GM18873 (cell line): ENCODE data around the gene GADD45GIP1.
"Not testable (repeated sequence)": the region's sequence is repeated elsewhere in the genome, so short reads cannot be mapped to it uniquely, and the experiment has no call there.

Experiments used
- ATAC-seq: cut with Tn5 transposase; IDR thresholded peaks from one replicate; pipeline ENCODE4 v1.9.1; 2021; ENCODE audit warnings: mild to moderate bottlenecking, moderate library complexity, moderate number of reproducible peaks; ENCODE audit not compliant: unreplicated experiment, low FRiP score

Gene GADD45GIP1

GRCh38 chr19:12944104-12944674 is 12.8 kb downstream of the GADD45GIP1 start:
- no peak for ATAC-seq

GRCh38 chr19:12943437-12944044 is 13.5 kb downstream of the GADD45GIP1 start:
- no peak for ATAC-seq

GRCh38 chr19:12940897-12941296 is 16.1 kb downstream of the GADD45GIP1 start:
- ATAC-seq = no peak

DNA sequence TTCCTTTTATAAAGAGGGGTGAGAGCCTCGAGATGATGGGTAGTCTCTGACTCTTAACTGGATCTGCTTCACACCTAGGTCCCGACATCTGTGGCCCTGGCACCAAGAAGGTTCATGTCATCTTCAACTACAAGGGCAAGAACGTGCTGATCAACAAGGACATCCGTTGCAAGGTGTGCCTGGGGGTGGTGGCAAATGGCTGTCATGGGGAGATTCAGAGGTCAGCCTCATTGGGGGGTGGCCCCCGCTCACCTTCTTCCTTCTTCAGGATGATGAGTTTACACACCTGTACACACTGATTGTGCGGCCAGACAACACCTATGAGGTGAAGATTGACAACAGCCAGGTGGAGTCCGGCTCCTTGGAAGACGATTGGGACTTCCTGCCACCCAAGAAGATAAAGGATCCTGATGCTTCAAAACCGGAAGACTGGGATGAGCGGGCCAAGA is 17.0 kb downstream of the GADD45GIP1 start:
- ATAC-seq = no peak

GRCh38 chr19:12938779-12939601 is 18.0 kb downstream of the GADD45GIP1 start:
- peak; percentile 10 for ATAC-seq

GRCh38 chr19:12937927-12938778 is 18.9 kb downstream of the GADD45GIP1 start, which contains the start of gene CALR:
TSS of gene CALR (plus strand) at chr19:12938609. CDS start at chr19:12938680, 71 bp downstream.
- peak; percentile 67 for ATAC-seq

- no peak for ATAC-seq
Observed at GRCh38 chr19:12937093-12937926, 19.7 kb downstream of the GADD45GIP1 start.

DNA sequence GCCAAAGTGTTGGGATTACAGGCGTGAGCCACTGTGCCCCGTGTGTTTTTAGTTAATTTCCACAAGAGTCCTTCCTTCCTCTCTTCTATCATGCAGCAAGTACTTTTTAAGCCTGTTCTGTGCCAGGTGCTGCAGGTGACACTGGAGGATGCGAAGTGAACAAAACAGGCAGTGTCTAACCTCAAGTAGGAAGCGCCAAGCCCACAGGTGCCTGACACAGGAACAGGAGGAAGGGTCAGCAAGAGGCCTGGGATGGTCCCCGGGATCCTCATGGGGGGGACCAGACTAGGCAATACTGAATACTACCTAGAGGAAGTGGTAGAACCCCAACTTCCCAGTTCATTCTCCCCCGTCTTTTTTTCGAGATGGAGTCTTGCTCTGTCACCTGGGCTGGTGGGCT is 20.4 kb downstream of the GADD45GIP1 start:
- ATAC-seq = no peak

DNA sequence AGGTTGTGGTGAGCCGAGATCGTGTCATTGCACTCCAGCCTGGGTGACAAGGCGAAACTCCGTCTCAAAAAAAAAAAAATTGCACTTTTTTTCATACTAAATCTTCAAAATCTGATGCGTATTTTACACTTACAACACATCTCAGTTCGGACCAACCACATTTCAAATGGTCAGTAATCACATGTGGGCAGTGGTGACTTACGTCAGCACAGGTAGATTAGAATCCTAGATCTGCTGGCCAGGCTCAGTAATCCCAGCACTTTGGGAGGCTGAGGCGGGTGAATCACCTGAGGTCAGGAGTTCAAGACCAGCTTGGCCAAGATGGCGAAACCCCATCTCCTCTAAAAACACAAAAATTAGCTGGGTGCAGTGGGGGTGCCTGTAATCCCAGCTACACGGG is 22.0 kb downstream of the GADD45GIP1 start:
- no peak for ATAC-seq

DNA sequence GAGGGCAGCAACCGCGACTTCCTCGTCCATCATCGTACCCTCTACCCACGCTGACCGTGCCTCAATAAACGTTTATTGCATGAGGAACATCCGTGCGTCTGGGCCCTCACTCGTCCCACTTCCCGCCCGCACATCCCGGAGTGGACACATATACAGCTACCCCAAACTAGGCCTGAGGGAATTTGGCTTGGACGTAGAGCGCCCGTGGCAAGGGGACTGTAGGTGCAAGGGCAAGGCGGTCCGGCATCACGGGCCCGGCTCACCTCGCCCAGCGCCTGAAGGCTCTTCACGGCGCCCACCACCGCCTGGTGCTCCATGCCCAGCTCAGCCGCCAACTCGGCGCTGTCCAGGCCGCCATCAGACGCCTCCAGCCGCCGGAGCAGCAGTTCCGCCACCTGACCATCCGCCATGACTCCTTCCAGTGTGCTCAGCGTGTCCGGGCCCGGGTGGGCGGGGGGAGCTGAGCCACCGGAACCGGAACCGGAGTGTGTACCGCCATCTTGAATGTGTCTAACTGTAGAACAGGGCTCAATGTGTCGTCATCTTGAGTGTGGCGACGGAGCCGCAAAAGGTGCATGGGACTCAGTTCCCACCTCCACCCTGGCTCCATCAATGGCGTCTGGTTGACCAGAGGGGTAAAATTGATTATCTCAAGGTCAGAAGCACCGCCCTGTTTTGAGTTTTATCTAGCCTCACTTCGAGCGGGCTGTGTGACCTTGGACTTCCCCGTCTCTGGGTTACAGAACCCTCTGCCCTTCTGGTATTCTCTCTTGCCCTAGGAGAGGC is 23.5 kb downstream of the GADD45GIP1 start, which contains the start of gene FARSA:
Gene FARSA (minus strand): TSS at position 425 of the 786 bp plus-strand sequence. CDS start 15 bp downstream, at position 410.
- peak; percentile 43 for ATAC-seq

- no peak for ATAC-seq
Observed at GRCh38 chr19:12932392-12933286, 24.4 kb downstream of the GADD45GIP1 start.

DNA sequence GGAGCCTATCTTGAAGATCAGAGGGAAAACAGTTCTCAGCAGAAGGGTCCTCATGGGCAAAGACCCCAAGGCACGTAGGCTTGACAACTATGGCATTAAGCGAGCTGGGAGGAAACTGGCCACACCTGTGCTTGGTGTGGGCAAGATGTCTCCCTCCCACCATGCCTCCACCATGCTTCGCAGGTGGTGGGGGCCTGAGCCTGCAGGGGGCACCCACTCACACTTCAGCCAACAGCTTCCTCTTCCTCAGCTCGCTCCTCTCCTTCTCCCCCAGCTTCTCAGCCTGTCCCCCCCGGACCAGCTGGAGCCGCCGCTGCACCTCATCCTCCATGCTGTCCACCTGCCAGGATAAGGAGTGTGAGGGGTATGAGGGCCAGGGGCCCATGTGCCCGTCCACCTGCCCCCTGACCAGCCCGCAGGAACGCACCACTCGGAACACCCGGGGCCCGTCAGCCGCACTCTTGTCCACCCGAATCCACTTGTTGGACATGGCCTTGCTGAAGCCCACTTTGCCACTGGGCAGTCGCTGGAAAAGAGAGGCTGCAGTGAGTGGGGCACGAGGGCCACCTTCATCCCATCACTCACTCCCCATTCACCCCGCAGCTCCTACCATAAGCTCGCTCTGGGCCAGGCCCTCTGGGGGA is 26.9 kb downstream of the GADD45GIP1 start:
- no peak for ATAC-seq

DNA sequence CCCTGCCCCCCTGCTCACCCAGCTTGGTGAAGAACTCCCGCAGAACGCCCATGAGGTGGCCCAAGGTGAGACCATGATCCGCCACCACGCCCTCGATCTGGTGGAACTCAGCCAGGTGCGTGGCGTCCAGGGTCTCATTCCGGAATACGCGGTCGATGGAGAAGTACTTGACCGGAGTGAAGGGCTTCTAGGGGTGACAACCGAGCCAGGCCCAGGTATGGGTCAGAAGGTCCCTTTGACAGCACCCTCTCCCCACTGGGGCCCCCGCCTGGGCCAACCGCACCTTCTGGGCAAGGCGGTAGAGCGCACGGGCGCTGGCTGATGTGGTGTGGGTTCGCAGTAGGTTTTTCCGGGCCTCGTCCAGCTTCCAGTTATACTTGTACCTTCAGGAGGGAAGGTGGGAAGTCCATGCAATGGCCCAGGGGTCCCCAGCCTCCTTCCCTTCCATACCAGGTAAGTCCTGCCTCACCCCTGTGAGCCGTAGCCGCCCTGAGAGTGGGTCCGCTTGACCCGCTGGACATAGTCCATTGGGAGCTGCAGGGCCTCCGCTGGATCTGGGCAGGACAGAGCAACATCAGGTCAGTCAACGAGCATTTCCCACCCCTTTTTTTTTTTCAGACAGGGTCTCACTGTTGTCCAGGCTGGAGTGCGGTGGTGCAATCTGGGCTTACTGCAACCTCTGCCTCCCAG is 32.3 kb downstream of the GADD45GIP1 start:
- no peak for ATAC-seq

- no peak for ATAC-seq
Observed at GRCh38 chr19:12922959-12923358, 34.1 kb downstream of the GADD45GIP1 start.

DNA sequence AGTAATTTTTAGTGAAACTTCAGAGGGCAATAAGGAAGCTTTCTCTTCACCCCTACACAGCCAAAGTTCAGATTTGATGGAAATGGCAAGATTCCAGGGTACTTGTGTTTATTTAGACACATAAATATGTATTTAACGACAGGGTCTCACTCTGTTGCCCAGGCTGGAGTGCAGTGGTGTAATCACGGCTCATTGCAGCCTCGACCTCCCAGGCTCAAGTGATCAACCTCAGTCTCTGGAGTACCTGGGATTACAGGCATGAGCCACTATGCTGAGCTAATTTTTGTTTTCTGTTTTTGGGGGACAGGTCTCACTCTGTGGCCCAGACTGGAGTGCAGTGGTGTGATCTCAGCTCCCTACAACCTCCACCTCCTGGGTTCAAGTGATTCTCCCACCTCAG is 36.0 kb downstream of the GADD45GIP1 start:
- no peak for ATAC-seq

GRCh38 chr19:12918253-12918652 is 38.8 kb downstream of the GADD45GIP1 start:
- ATAC-seq = no peak

- ATAC-seq = not testable (repeated sequence)
Observed at GRCh38 chr19:12915860-12916259, 41.2 kb downstream of the GADD45GIP1 start.
